GM12864 (cell line): Measurements from ENCODE around the gene GLOD5.

Experiments
- DNase-seq: peaks from one replicate; pipeline ENCODE4 v3.0.0-alpha.2; 2011; ENCODE audit warnings: low read depth
- H3K4me3 ChIP-seq: 2 replicates; pipeline ENCODE4 v1.5.1; 2011; ENCODE audit warnings: mild to moderate bottlenecking, low read depth, low read length, control low read depth
- CTCF ChIP-seq: IDR thresholded peaks from 2 replicates; pipeline ENCODE4 v1.5.1; 2011; ENCODE audit warnings: low read depth, mild to moderate bottlenecking, moderate library complexity, low read length, control low read depth, inconsistent platforms; ENCODE audit errors: missing control alignments

The GLOD5 gene

GRCh38 chrX:48785540-48786214, 24.1 kb downstream of the GLOD5 start:
- no peak for TF ChIP-seq CTCF
- no peak overlapping the region for H3K4me3 ChIP-seq
- DNase-seq = no peak

DNA sequence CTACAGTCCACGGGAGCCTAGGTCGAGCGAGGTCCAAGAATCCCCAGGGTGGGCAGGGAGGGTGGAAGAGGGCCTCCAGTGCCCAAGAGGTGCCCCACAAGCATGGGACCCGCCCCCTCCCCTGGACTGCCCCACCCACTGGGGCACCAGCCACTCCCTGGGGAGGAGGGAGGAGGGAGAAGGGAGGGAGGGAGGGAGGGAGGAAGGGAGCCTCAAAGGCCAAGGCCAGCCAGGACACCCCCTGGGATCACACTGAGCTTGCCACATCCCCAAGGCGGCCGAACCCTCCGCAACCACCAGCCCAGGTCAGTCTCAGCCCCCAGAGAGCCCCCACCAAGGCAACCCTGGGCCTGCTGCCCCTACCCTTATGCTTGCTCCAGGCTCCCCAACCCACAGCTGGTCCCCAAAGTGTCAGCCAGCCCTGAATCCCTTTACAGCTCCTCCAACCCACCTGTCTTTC, 24.8 kb downstream of the GLOD5 start, which contains the start of gene GATA1:
GATA1 (plus strand) TSS at position 250 of the 460 bp plus-strand sequence. CDS start 4,520 bp downstream, outside the sequence.
- TF ChIP-seq CTCF = no peak
- DNase-seq = no peak
- H3K4me3 ChIP-seq = no peak within 1 kb of the TSS

DNA sequence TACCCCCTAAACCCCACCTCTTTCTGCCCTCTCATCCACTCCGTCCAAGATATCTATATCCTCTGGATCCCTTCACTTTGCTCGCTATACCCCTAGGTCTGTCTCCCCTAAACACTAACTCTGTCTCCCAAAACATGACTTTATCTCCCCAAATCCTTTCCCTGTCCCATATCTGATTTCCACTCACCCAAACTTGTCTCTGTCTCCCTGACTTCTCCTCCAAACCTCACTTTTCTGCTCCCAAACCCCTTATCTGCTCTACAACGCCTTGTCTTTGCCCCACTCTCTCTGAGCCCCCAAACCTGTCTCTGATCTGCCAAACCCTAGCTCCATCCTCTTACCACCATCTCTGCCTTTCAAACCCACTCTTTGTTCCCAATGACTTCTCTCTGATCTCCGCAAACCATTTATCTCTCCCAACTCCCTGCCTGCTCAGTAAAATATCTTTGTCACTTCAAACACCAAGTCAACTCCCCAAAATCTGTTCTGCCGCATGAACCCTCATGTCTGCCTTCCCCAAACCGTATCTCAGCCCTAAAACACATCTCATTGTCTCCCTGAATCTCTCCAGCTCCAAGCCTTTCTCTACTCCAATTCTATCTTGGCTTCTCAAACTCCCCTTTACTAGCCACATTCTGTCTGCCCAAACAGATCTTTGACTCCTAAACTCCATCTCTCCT, 25.4 kb downstream of the GLOD5 start:
- no peak for TF ChIP-seq CTCF
- no peak for DNase-seq
- H3K4me3 ChIP-seq = no peak overlapping the region

DNA sequence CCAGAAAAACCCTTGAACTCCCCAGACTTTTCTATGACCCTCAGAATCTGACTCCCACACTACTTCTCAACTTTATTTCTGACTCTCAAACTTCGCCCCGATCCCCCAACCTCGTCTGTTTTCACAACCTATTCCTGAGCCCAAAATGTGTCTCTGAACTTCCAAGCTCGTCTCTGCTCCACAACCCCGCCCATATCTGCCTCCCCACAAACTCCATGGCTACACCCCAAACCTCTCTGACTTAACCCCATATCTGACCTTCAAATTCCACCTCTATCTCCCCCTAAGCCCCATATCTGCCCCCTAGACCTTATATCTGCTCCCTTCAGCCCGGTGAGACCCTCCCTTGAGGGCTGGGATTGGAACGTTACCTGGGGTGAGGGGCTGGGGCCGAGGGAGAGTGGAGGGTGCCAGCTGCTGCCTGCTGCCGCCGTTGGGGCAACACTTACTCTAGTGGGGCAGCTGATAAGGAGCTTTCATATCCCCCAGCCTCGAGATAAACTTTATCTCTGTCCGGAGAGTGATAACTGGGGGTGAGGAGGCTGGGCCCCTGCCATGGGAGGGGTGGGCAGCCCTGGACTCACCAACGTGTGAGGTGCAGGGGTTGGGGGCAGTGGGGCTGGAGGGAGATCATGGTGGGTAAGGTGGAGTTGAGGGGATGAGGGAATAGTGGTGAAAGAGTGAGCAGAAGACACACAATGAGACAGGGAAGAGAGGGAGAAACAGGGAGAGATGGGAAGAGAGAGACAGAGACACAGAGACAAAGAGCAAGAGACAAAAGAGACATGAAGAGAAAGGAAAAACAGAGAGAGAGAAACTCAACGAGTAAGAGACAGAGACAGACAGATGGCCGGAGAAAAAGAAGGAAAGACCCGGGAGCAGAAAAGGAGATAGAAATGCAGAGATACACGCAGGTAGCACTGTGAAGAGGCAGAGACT, 26.2 kb downstream of the GLOD5 start:
- H3K4me3 ChIP-seq = no peak overlapping the region
- DNase-seq = no peak
- TF ChIP-seq CTCF = no peak

- TF ChIP-seq CTCF = no peak
- H3K4me3 ChIP-seq = no peak overlapping the region
- DNase-seq = no peak
Observed at GRCh38 chrX:48789366-48790220, 28.0 kb downstream of the GLOD5 start.

DNA sequence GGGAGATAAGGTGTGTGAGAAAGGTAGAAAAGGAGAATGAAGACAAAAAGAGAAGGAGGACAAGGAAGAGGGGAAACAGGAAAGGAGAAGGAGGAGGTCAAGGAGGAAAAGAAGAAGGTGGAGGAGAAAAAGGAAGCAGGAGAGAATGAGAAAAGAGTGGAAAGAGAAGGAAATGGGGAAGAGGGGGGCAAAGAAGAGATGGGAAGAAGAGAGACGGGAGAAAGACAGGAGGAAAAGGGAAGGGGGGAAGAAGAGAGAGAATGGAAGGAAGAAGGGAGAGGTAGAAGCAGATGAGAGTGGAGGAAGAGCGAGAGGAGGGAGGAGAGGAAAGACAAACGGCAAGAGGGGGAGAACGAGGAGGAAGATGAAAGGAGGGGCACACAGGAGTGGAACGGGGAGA, 28.9 kb downstream of the GLOD5 start:
- no peak for DNase-seq
- H3K4me3 ChIP-seq = no peak overlapping the region
- no peak for TF ChIP-seq CTCF
